ENCODE measurements around the gene F2RL1. TPM values are rescaled to one million over a fixed set of nuclear protein-coding genes. Genes with fewer than 3 reads are reported as not detected.

Gene F2RL1
- total and polyA plus RNA-seq, 2 of the 13 experiments (the other 11 are each of a cell fraction or from before 2014, with no cell fraction given) = 9.9 to 23.0 TPM

- TF ChIP-seq, protein P1, sequence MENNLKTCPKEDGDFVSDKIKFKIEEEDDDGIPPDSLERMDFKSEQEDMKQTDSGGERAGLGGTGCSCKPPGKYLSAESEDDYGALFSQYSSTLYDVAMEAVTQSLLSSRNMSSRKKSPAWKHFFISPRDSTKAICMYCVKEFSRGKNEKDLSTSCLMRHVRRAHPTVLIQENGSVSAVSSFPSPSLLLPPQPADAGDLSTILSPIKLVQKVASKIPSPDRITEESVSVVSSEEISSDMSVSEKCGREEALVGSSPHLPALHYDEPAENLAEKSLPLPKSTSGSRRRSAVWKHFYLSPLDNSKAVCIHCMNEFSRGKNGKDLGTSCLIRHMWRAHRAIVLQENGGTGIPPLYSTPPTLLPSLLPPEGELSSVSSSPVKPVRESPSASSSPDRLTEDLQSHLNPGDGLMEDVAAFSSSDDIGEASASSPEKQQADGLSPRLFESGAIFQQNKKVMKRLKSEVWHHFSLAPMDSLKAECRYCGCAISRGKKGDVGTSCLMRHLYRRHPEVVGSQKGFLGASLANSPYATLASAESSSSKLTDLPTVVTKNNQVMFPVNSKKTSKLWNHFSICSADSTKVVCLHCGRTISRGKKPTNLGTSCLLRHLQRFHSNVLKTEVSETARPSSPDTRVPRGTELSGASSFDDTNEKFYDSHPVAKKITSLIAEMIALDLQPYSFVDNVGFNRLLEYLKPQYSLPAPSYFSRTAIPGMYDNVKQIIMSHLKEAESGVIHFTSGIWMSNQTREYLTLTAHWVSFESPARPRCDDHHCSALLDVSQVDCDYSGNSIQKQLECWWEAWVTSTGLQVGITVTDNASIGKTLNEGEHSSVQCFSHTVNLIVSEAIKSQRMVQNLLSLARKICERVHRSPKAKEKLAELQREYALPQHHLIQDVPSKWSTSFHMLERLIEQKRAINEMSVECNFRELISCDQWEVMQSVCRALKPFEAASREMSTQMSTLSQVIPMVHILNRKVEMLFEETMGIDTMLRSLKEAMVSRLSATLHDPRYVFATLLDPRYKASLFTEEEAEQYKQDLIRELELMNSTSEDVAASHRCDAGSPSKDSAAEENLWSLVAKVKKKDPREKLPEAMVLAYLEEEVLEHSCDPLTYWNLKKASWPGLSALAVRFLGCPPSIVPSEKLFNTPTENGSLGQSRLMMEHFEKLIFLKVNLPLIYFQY (CRISPR knock-in tag; IDR thresholded peaks at IDR 0.05; ENCODE audit: borderline replicate concordance) = no peak
- TF ChIP-seq ZNF776 (CRISPR knock-in tag; IDR thresholded peaks at IDR 0.05) (no peak; the same call in 1 of the 2 replicates), ZNF446 (CRISPR knock-in tag; IDR thresholded peaks at IDR 0.05) (no peak), ZNF777 (CRISPR knock-in tag; IDR thresholded peaks at IDR 0.05) (peak; percentile 53), ELF3 (CRISPR knock-in tag; IDR thresholded peaks at IDR 0.05) (no peak), POLR2G (IDR thresholded peaks at IDR 0.05; ENCODE audit: low read depth, low read length) (no peak), ZNF33B (CRISPR knock-in tag; IDR thresholded peaks at IDR 0.05) (no peak), ZNF703 (CRISPR knock-in tag; IDR thresholded peaks at IDR 0.05; ENCODE audit: borderline replicate concordance) (no peak), ZNF652 (CRISPR knock-in tag; IDR thresholded peaks at IDR 0.05; ENCODE audit: borderline replicate concordance, low read depth) (no peak), NFKBIZ (CRISPR knock-in tag; IDR thresholded peaks at IDR 0.05) (no peak), DNMT3B (CRISPR knock-in tag; conservative IDR thresholded peaks at IDR 0.05) (no peak), HNRNPLL (IDR thresholded peaks at IDR 0.05; ENCODE audit: low read depth, low read length, poor library complexity, severe bottlenecking) (peak; percentile 29), BCL3 (CRISPR knock-in tag; IDR thresholded peaks at IDR 0.05) (no peak), ZNF775 (CRISPR knock-in tag; IDR thresholded peaks at IDR 0.05; ENCODE audit: borderline replicate concordance) (no peak), ZNF800 (CRISPR knock-in tag; IDR thresholded peaks at IDR 0.05) (peak; percentile 67; the same call in 1 of the 2 replicates), ZNF562 (CRISPR knock-in tag; IDR thresholded peaks at IDR 0.05; ENCODE audit: borderline replicate concordance) (no peak), HHEX (CRISPR knock-in tag; IDR thresholded peaks at IDR 0.05) (no peak), MXD4 (CRISPR knock-in tag; IDR thresholded peaks at IDR 0.05) (no peak), HOXA7 (CRISPR knock-in tag; IDR thresholded peaks at IDR 0.05) (no peak), NFE2L2 (IDR thresholded peaks at IDR 0.05; ENCODE audit: low read length) (no peak), ZNF567 (CRISPR knock-in tag; IDR thresholded peaks at IDR 0.05; ENCODE audit: borderline replicate concordance) (no peak), HDAC6 (IDR thresholded peaks at IDR 0.05; ENCODE audit: low read depth, low read length) (no peak), ARHGAP35 (CRISPR knock-in tag; IDR thresholded peaks at IDR 0.05; ENCODE audit: borderline replicate concordance) (no peak), NAIF1 (CRISPR knock-in tag; IDR thresholded peaks at IDR 0.05; ENCODE audit: borderline replicate concordance) (no peak), ZNF101 (CRISPR knock-in tag; IDR thresholded peaks at IDR 0.05; ENCODE audit: borderline replicate concordance, low read depth) (no peak)
Measured at GRCh38 chr5:76819851-76820525, 1.2 kb downstream of the F2RL1 start (continued).

Measured in HepG2 (cell line).